HUES6 (cell line): ENCODE results near the gene JOSD2.
"Not testable (repeated sequence)": the region's sequence is repeated elsewhere in the genome, so short reads cannot be mapped to it uniquely, and the experiment has no call there.

Source experiments
- H3K27ac ChIP-seq: 2 replicates; pipeline ENCODE4 v1.7.0; 2013; ENCODE audit warnings: low read depth, mild to moderate bottlenecking, low read length, inconsistent platforms
- H3K27me3 ChIP-seq: 2 replicates; pipeline ENCODE4 v1.6.1; 2013; ENCODE audit warnings: low read length; ENCODE audit not compliant: control insufficient read depth, insufficient read depth
- H3K36me3 ChIP-seq: 2 replicates; pipeline ENCODE4 v1.6.1; 2013; ENCODE audit warnings: low read length; ENCODE audit not compliant: control insufficient read depth, insufficient read depth
- H3K4me1 ChIP-seq: 2 replicates; pipeline ENCODE4 v1.6.1; 2013; ENCODE audit warnings: low read length; ENCODE audit not compliant: control insufficient read depth, insufficient read depth
- H3K4me3 ChIP-seq: 2 replicates; pipeline ENCODE4 v1.5.1; 2013; ENCODE audit warnings: low read depth, low read length
- H3K9ac ChIP-seq: one replicate; pipeline ENCODE4 v1.6.1; 2013; ENCODE audit warnings: mild to moderate bottlenecking, low read length
- H3K9me3 ChIP-seq: 2 replicates; pipeline ENCODE4 v1.6.1; 2013; ENCODE audit warnings: low read depth, low read length; ENCODE audit not compliant: control insufficient read depth, insufficient read depth

The JOSD2 gene

DNA sequence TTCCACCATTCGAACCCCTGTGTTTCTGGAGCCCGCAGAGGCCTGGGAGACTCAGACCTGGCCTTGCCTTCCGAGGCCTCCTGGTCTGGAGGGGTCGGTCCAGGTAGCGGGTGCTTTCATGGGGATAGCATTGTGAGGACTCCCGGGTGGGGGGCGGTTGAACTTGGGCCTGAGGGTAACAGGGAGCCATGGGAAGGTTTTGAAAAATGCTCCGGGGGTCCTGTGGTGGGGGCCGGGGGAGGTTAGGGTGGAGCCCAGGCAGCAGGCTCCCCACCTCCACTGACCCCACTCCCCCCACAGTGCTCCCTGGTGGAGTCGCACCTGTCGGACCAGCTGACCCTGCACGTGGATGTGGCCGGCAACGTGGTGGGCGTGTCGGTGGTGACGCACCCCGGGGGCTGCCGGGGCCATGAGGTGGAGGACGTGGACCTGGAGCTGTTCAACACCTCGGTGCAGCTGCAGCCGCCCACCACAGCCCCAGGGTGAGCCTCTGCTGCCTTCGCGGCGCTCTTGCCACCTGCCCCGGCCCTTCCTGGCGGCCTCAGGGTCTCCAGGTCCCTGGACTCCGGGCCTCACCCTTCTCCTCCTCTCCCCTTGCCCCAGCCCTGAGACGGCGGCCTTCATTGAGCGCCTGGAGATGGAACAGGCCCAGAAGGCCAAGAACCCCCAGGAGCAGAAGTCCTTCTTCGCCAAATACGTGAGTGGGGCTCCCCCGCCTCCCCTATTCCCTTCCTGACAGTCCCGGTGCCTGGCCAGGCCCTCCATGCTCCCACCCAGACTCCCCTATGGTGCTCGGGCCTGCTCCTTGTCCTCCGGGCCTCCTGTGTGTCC is 30.5 kb downstream of the JOSD2 start:
- Histone ChIP-seq H3K9me3 (peaks cover 15% of the 10 kb centered on the region), H3K27me3 (no peaks in the 10 kb centered on the region), H3K27ac (no peak overlapping the region), H3K36me3 (peaks cover 61% of the 10 kb centered on the region), H3K9ac (no peak overlapping the region), H3K4me3 (no peak overlapping the region), H3K4me1 (0 out of 2 replicates have a peak, but pooled peaks cover 4% of the 10 kb centered on the region)

GRCh38 chr19:50479761-50480251 is 31.2 kb downstream of the JOSD2 start:
- peaks cover 55% of the 10 kb centered on the region for H3K36me3 ChIP-seq

GRCh38 chr19:50478901-50479715 is 31.9 kb downstream of the JOSD2 start:
- Histone ChIP-seq H3K36me3 (peaks cover 55% of the 10 kb centered on the region), H3K9ac (no peak overlapping the region), H3K4me3 (no peak overlapping the region), H3K27ac (no peak overlapping the region), H3K9me3 (peaks cover 4% of the 10 kb centered on the region), H3K4me1 (0 out of 2 replicates have a peak, but pooled peaks cover 4% of the 10 kb centered on the region), H3K27me3 (no peaks in the 10 kb centered on the region)

More at GRCh38 chr19:50479761-50480251, 31.2 kb downstream of the JOSD2 start:
- Histone ChIP-seq H3K9me3 (peaks cover 8% of the 10 kb centered on the region), H3K4me1 (0 out of 2 replicates have a peak, but pooled peaks cover 4% of the 10 kb centered on the region), H3K4me3 (no peak overlapping the region), H3K27me3 (no peaks in the 10 kb centered on the region), H3K27ac (no peak overlapping the region), H3K9ac (no peak overlapping the region)

GRCh38 chr19:50477751-50478515 is 33.1 kb downstream of the JOSD2 start:
- Histone ChIP-seq H3K27me3 (no peaks in the 10 kb centered on the region), H3K4me3 (peak overlapping the region; percentile 84), H3K9ac (peak overlapping the region; percentile 5), H3K27ac (no peak overlapping the region), H3K9me3 (peaks cover 4% of the 10 kb centered on the region), H3K4me1 (0 out of 2 replicates have a peak, but pooled peaks cover 4% of the 10 kb centered on the region), H3K36me3 (peaks cover 48% of the 10 kb centered on the region)

- H3K27ac ChIP-seq, result peak overlapping the region; percentile 87
- H3K4me3 ChIP-seq, result peak overlapping the region; percentile 84
- peaks cover 4% of the 10 kb centered on the region for H3K9me3 ChIP-seq
- H3K4me1 ChIP-seq, result 0 out of 2 replicates have a peak, but pooled peaks cover 4% of the 10 kb centered on the region
- H3K9ac ChIP-seq, result peak overlapping the region; percentile 86
- no peaks in the 10 kb centered on the region for H3K27me3 ChIP-seq
- H3K36me3 ChIP-seq, result peaks cover 41% of the 10 kb centered on the region
These were observed 34.1 kb downstream of the JOSD2 start for GRCh38 chr19:50476907-50477238.

DNA sequence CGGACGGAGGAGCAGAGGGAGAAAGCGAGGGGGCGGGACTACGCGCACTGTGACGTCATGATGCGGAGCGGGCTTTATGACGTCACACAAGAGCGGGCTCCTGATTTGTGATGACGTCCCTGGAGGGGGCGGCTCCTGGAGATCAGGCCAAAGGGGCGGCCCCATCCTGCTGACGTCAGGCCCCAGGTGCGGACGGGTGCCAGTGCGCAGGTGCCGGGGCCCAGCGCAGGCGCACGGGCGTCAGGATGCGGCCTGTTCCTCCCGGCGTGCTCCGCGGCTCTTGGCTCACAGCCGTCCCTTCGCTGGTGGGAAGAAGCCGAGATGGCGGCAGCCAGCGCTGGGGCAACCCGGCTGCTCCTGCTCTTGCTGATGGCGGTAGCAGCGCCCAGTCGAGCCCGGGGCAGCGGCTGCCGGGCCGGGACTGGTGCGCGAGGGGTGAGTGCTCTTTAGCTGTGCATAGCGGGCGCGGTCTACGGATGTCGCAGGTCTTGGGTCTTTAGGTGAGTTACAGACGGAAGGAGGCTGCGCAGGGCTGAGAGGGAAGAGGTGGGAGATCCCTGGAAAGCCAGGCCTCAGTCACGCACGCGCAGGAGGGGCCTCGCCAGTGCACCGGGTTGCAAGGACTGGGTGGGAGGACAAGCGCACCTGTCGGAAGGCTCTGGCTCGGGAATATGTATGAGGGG is 34.6 kb downstream of the JOSD2 start, which contains the start of the genes EMC10 and GARIN5A:
EMC10 (plus strand) TSS at position 284 of the 683 bp plus-strand sequence; CDS start at position 322, 38 bp downstream.
GARIN5A (minus strand) TSS at position 625 of the 683 bp plus-strand sequence; CDS start at position 165, 460 bp downstream.
- Histone ChIP-seq H3K4me1 (0 out of 2 replicates have a peak, but pooled peaks cover 4% of the 10 kb centered on the region), H3K9me3 (peaks cover 4% of the 10 kb centered on the region), H3K27ac (peak within 1 kb of the TSS; percentile 87), H3K27me3 (no peaks in the 10 kb centered on the region), H3K36me3 (peaks cover 36% of the 10 kb centered on the region), H3K4me3 (peak within 1 kb of the TSS; percentile 84), H3K9ac (peak within 1 kb of the TSS; percentile 86)

DNA sequence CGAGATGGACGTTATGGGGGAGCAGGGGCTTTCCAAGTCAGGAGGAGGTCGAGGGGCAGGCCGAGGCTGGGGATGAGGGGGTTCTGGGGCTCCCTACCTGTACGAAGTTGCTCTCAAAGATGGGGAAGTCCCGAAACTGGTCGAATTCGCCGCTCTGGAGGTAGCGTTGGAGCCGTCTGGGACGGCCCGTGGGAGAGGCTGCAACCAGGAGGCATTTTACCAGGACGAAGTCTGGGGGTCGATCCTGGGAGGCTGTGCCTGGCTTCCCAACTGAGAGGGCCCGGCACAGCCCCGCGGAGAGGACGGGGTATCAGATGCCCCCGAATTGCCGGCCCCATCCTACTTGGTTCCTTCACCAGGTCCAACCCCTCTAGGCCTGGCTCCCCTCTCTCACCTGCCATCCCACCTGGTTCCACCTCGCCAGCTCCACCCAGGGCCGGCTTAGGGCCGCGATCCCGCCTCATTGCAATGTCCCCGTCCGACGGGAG is 35.2 kb downstream of the JOSD2 start:
- H3K36me3 ChIP-seq, result peaks cover 30% of the 10 kb centered on the region
- H3K27ac ChIP-seq, result no peak overlapping the region
- H3K9ac ChIP-seq, result no peak overlapping the region
- peak overlapping the region; percentile 84 for H3K4me3 ChIP-seq
- no peaks in the 10 kb centered on the region for H3K27me3 ChIP-seq
- peaks cover 4% of the 10 kb centered on the region for H3K9me3 ChIP-seq
- 0 out of 2 replicates have a peak, but pooled peaks cover 4% of the 10 kb centered on the region for H3K4me1 ChIP-seq

DNA sequence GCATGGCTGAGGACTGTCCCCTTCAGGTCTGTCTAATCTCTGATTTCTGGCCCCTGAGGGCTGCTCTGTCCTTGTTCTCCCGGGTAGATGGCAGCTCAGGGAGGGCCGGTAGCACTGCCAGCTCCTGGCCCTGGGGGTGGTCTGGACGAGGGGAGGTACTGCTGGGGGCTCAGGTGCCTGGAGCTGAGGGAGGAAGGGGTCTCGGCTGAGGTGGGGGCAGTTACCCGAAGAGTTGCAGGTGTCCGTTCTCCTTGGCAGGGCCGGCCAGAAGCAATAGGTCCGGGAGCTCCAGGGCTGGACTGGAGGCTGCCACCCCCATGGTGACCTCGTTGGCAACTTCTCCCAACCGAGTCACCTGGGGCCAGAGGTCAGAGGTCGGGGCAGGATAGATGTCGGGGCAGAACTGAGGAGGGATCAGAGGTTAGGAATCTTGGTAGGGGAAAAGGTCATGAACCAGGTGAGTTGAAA is 35.9 kb downstream of the JOSD2 start:
- Histone ChIP-seq H3K4me3 (no peak overlapping the region), H3K27ac (no peak overlapping the region), H3K27me3 (no peaks in the 10 kb centered on the region), H3K36me3 (peaks cover 23% of the 10 kb centered on the region), H3K4me1 (0 out of 2 replicates have a peak, but pooled peaks cover 4% of the 10 kb centered on the region), H3K9me3 (peaks cover 4% of the 10 kb centered on the region), H3K9ac (no peak overlapping the region)

GRCh38 chr19:50473336-50473735 is 37.7 kb downstream of the JOSD2 start:
- not testable (repeated sequence) for H3K27ac ChIP-seq, H3K36me3 ChIP-seq

More at GRCh38 chr19:50473336-50473735, 37.7 kb downstream of the JOSD2 start:
- not testable (repeated sequence) for H3K4me1 ChIP-seq, H3K4me3 ChIP-seq, H3K27me3 ChIP-seq, H3K9me3 ChIP-seq, H3K9ac ChIP-seq
